Gastrocnemius medialis (tissue), 4 donors: ENCODE measurements around the gene RASIP1.

ENCODE experiments used
- POLR2A ChIP-seq, 2 donors: fragments of 450-650 bp; IDR thresholded peaks; one replicate each; pipeline ENCODE4 v1.6.1; 2017; ENCODE audit warnings: antibody characterized with exemption in 2 of 2, mild to moderate bottlenecking in 2 of 2, moderate library complexity in 2 of 2
- TF ChIP-seq, protein P1 (sequence below), 5 experiments: fragments of 450-650 bp in 3 of 5; fragments of 200-600 bp in 2 of 5; sonication (generic) in 2 of 5; IDR thresholded peaks in 4 of 5; conservative IDR thresholded peaks in 1 of 5; 1 replicate in 4 of 5; 2 replicates in 1 of 5; pipeline ENCODE4 v1.5.1; 2016 to 2019; ENCODE audit warnings: antibody characterized with exemption in 5 of 5, mild to moderate bottlenecking in 3 of 5, moderate library complexity in 3 of 5

DNA sequence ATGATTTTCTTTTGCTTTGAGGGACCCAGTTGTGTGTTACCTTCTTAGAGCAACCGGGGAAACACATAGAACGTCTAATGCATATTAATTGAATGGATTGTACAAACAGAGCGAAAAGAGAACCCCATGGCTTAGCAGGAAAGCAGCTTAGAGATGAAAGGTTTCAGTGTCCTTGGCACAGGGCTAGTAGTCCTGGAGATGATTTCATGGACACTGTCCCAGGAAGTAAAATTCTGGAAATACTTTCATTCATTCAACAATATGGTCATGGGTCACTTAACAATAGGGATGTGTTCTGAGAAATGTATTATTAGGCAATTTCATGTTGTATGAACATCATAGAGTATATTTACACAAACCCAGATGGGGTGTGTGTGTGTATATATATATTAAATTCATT lies 54.3 kb downstream of the RASIP1 start:
- TF ChIP-seq, protein P1, sequence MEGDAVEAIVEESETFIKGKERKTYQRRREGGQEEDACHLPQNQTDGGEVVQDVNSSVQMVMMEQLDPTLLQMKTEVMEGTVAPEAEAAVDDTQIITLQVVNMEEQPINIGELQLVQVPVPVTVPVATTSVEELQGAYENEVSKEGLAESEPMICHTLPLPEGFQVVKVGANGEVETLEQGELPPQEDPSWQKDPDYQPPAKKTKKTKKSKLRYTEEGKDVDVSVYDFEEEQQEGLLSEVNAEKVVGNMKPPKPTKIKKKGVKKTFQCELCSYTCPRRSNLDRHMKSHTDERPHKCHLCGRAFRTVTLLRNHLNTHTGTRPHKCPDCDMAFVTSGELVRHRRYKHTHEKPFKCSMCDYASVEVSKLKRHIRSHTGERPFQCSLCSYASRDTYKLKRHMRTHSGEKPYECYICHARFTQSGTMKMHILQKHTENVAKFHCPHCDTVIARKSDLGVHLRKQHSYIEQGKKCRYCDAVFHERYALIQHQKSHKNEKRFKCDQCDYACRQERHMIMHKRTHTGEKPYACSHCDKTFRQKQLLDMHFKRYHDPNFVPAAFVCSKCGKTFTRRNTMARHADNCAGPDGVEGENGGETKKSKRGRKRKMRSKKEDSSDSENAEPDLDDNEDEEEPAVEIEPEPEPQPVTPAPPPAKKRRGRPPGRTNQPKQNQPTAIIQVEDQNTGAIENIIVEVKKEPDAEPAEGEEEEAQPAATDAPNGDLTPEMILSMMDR (IDR thresholded peaks at IDR 0.05 in 4 of 5, conservative IDR thresholded peaks at IDR 0.05 in 1 of 5), result no peak
- no peak for TF ChIP-seq POLR2A (IDR thresholded peaks at IDR 0.05)
